GM23338 (cell line): ENCODE measurements around the gene TMEM217. TPM values are rescaled to one million over a fixed set of nuclear protein-coding genes. Genes with fewer than 3 reads are reported as not detected.

Experiments used
- ATAC-seq: fragments of 200-7000 bp; cut with Tn5 transposase; 3 replicates; pipeline ENCODE4 v1.9.1; 2020
- DNase-seq: peaks from one replicate; pipeline ENCODE4 v3.0.0-alpha.2; 2015; ENCODE audit warnings: low spot score
- H2AFZ ChIP-seq: fragments of 200-600 bp; sonication (generic); 2 replicates; pipeline ENCODE4 v1.8.0; 2016; ENCODE audit warnings: antibody characterized with exemption, mild to moderate bottlenecking, moderate library complexity
- H3F3A ChIP-seq: fragments of 200-600 bp; sonication (generic); replicated peaks from 2 replicates; pipeline ENCODE4 v1.8.0; 2017; ENCODE audit warnings: antibody characterized with exemption, mixed run types, low read depth
- H3K27ac ChIP-seq: fragments of 200-600 bp; sonication (generic); 2 replicates; pipeline ENCODE4 v1.6.1; 2016; ENCODE audit warnings: low read depth
- H3K27me3 ChIP-seq: fragments of 200-600 bp; sonication (generic); 2 replicates; pipeline ENCODE4 v1.8.0; 2016; ENCODE audit warnings: mild to moderate bottlenecking, mixed run types, moderate library complexity; ENCODE audit not compliant: insufficient read depth
- H3K36me3 ChIP-seq: fragments of 200-600 bp; sonication (generic); 2 replicates; pipeline ENCODE4 v1.8.0; 2016; ENCODE audit warnings: mild to moderate bottlenecking; ENCODE audit not compliant: insufficient read depth
- H3K4me1 ChIP-seq: fragments of 200-600 bp; sonication (generic); 2 replicates; pipeline ENCODE4 v1.8.0; 2016; ENCODE audit warnings: mild to moderate bottlenecking, moderate library complexity; ENCODE audit not compliant: insufficient read depth
- H3K4me2 ChIP-seq: fragments of 200-600 bp; sonication (generic); 2 replicates; pipeline ENCODE4 v1.7.1; 2017; ENCODE audit warnings: mixed run types
- H3K4me3 ChIP-seq: fragments of 200-600 bp; sonication (generic); 2 replicates; pipeline ENCODE4 v1.6.1; 2016; ENCODE audit warnings: mixed run types
- H3K79me2 ChIP-seq: fragments of 200-600 bp; sonication (generic); replicated peaks from 2 replicates; pipeline ENCODE4 v1.8.0; 2017; ENCODE audit warnings: mild to moderate bottlenecking; ENCODE audit not compliant: insufficient read depth
- H3K9me2 ChIP-seq: fragments of 200-600 bp; sonication (generic); 2 replicates; pipeline ENCODE4 v1.8.0; 2017; ENCODE audit not compliant: insufficient read depth
- H4K20me1 ChIP-seq: fragments of 200-600 bp; sonication (generic); replicated peaks from 2 replicates; pipeline ENCODE4 v1.8.0; 2017; ENCODE audit warnings: mild to moderate bottlenecking; ENCODE audit not compliant: insufficient read depth
- H3K27ac Mint-ChIP-seq: 2 replicates; pipeline ENCODE4 v1.8.0; 2020; ENCODE audit warnings: inconsistent platforms, mild to moderate bottlenecking, moderate library complexity, mixed read lengths
- H3K27me3 Mint-ChIP-seq: 3 replicates; pipeline ENCODE4 v1.8.0; 2022; ENCODE audit warnings: low read depth, mild to moderate bottlenecking, moderate library complexity, mixed read lengths, inconsistent platforms; ENCODE audit not compliant: insufficient read depth, poor library complexity
- H3K36me3 Mint-ChIP-seq: 3 replicates; pipeline ENCODE4 v1.8.0; 2021; ENCODE audit warnings: low read depth, mild to moderate bottlenecking, inconsistent platforms, moderate library complexity, mixed read lengths
- H3K4me1 Mint-ChIP-seq: 3 replicates; pipeline ENCODE4 v1.8.0; 2020; ENCODE audit warnings: mild to moderate bottlenecking, inconsistent platforms, mixed read lengths
- H3K4me3 Mint-ChIP-seq: 3 replicates; pipeline ENCODE4 v1.8.0; 2021; ENCODE audit warnings: moderate library complexity, mild to moderate bottlenecking, inconsistent platforms, mixed read lengths
- H3K9me3 Mint-ChIP-seq: 3 replicates; pipeline ENCODE4 v1.8.0; 2020; ENCODE audit warnings: moderate library complexity, mild to moderate bottlenecking, inconsistent platforms, mixed read lengths
- CREB1 ChIP-seq: fragments of 250-450 bp; sonication (Bioruptor Pico); IDR thresholded peaks from 2 replicates; pipeline ENCODE4 v1.5.0; 2020; ENCODE audit warnings: low read depth, mild to moderate bottlenecking, moderate library complexity
- CTCF ChIP-seq, 2 experiments: fragments of 200-600 bp in 1 of 2; sonication (generic) in 1 of 2; conservative IDR thresholded peaks; 2 replicates each; pipeline versions ENCODE4 v1.5.1 to v1.6.1; 2016 to 2017; ENCODE audit warnings: antibody characterized with exemption in 2 of 2, low read depth in 2 of 2, mild to moderate bottlenecking in 2 of 2, moderate library complexity in 1 of 2
- EZH2phosphoT487 ChIP-seq: fragments of 200-600 bp; sonication (generic); IDR thresholded peaks from one replicate; pipeline ENCODE4 v1.8.1; 2018; ENCODE audit warnings: antibody characterized with exemption; ENCODE audit not compliant: unreplicated experiment
- STAT1 ChIP-seq: IDR thresholded peaks from one replicate; pipeline ENCODE4 v1.6.1; 2016; ENCODE audit warnings: antibody characterized with exemption; ENCODE audit not compliant: unreplicated experiment
- ZNF114 ChIP-seq: fragments of 250-450 bp; sonication (Bioruptor Pico); IDR thresholded peaks from 2 replicates; pipeline ENCODE4 v1.5.0; 2020; ENCODE audit warnings: mild to moderate bottlenecking, moderate library complexity
- ZNF462 ChIP-seq: fragments of 250-450 bp; sonication (Bioruptor Pico); IDR thresholded peaks from 2 replicates; pipeline ENCODE4 v1.5.0; 2020; ENCODE audit warnings: mild to moderate bottlenecking, moderate library complexity
- polyA plus RNA-seq: library from polyadenylated mRNA; unstranded; fragments of >200 nt; fragmentation: Nextera tagmentation; extraction: Ambion mirVana; gene quantifications from 2 replicates; pipeline ENCODE4 v1.2.1, GENCODE V29; 2016
- total RNA-seq: library from RNA; depleted of rRNA; stranded (reverse); fragments of >200 nt; shearing (Covaris generic); gene quantifications from 2 replicates; pipeline ENCODE4 v1.2.3, GENCODE V29; 2014
- TF ChIP-seq, protein P1 (sequence below): IDR thresholded peaks from 2 replicates; pipeline ENCODE4 v1.6.1; 2016; ENCODE audit warnings: antibody characterized with exemption

TMEM217 gene
- total and polyA plus RNA-seq, 2 experiments from 2014 or later = 1.3 TPM; not detected in 1

- H3K4me3 Mint-ChIP-seq = no peak overlapping the region
- Histone ChIP-seq H2AFZ (no peak overlapping the region), H3K36me3 (no peaks in the 10 kb centered on the region), H3K27ac (no peak overlapping the region), H4K20me1 (no peaks in the 10 kb centered on the region), H3K9me2 (peaks cover 4% of the 10 kb centered on the region; the same call in 1 of the 2 replicates), H3K4me2 (no peak overlapping the region), H3K27me3 (no peaks in the 10 kb centered on the region), H3K4me1 (no peaks in the 10 kb centered on the region), H3K79me2 (no peaks in the 10 kb centered on the region), H3F3A (peaks cover 4% of the 10 kb centered on the region; the same call in 1 of the 2 replicates), H3K4me3 (no peak overlapping the region)
- ATAC-seq (no peak), DNase-seq (no peak)
- H3K36me3 Mint-ChIP-seq = no peaks in the 10 kb centered on the region
- no peak for TF ChIP-seq STAT1
- no peak for TF ChIP-seq CREB1 (CRISPR knock-in tag)
- no peak for TF ChIP-seq CTCF (conservative IDR thresholded peaks at IDR 0.05; ENCODE audit: low read depth in 2 of 2)
- no peak for TF ChIP-seq ZNF114
- TF ChIP-seq, protein P1, sequence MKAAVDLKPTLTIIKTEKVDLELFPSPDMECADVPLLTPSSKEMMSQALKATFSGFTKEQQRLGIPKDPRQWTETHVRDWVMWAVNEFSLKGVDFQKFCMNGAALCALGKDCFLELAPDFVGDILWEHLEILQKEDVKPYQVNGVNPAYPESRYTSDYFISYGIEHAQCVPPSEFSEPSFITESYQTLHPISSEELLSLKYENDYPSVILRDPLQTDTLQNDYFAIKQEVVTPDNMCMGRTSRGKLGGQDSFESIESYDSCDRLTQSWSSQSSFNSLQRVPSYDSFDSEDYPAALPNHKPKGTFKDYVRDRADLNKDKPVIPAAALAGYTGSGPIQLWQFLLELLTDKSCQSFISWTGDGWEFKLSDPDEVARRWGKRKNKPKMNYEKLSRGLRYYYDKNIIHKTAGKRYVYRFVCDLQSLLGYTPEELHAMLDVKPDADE = no peak
- TF ChIP-seq ZNF462 (CRISPR knock-in tag) = no peak
- no peak for TF ChIP-seq EZH2phosphoT487
- no peak overlapping the region for H3K27ac Mint-ChIP-seq
- peaks cover 3% of the 10 kb centered on the region; the same call in 1 of the 3 replicates for H3K4me1 Mint-ChIP-seq
- peaks cover 4% of the 10 kb centered on the region for H3K27me3 Mint-ChIP-seq
- H3K9me3 Mint-ChIP-seq = no peaks in the 10 kb centered on the region
These were observed 16.8 kb downstream of the TMEM217 start for GRCh38 chr6:37241131-37241530.
